ENCODE data around the gene L1CAM.

L1CAM gene

DNA sequence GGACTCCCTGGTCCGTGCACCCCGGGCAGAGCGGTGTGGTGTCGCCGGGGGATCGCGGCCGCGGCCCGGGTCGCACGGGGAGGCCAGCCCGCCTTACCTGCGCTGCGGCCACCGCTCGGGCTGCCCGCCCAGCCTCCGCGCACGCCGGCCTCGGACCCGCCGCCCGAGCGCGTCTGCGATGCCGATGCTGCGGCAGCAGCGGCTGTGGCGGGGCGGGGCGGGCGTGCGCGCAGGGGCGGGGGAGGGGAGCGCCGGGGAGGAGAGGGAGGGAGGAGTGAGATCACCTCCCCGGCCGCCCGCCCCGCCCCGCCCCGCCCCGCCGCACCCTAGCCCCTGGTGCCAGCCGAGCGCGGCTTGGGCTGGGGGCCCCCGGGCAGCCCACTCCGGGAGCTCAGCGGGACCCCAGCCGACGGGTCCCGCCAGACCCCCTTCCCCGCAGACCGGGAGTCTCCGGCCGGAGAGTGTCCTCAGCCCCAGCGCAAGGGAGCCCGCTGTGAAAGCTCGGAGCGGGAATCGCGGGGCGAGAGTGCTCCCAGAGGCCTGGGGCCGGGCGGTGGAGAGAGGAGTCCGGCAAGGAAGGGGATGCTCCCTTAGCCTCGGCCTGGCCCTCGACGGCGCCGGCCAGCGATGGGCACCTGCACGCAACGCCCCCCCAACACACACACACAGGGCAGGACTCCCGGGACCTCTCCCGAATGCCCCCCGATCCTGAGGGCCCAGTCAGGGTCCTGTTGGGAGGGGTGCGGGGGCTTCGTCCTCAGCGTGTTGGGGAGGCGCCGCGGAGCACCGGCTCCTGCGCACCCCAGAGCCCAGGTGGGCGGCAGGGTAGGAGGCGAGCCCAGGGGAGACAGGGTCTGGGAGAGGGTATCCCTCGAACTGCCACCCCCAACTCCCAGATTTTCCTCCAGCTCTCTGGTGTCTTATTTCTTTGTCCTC lies at the start of gene L1CAM:
Gene L1CAM (minus strand): TSS at position 206 of the 936 bp plus-strand sequence. CDS start 10,337 bp downstream, outside the sequence.
- DNase-seq, result no peak

DNA sequence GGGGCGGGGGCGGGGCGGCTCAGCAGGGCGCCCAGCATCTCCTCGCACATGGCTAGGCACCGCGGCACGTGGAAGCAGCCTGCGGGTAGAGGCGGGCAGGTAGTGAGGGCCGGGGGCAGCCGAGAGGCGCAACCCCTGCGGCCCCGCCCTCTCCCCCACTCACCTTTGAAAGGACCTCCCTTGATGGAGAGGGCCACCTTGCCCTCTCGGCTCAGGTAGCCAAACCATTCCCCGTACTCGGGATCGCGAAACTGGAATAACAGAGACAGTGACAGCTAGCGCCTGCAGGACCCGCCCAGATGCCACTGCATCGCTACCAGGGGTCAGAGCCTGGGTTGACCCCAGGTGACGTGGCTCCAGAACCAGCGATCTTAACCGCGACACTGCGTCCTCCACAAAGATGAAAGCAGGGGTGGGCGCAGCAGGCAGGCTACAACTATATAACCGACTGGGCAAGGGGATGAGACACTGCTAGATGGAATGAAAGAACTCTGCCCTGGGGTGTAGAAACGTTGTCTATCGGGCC lies 49.4 kb upstream of the L1CAM start:
- no peak for DNase-seq

- peak; percentile 22 to 43 for DNase-seq
Observed at GRCh38 chrX:153934762-153935325, 48.9 kb upstream of the L1CAM start, which contains the start of gene NAA10. TSS of gene NAA10 (minus strand) at chrX:153935037. CDS start at chrX:153934904, 133 bp downstream.

DNA sequence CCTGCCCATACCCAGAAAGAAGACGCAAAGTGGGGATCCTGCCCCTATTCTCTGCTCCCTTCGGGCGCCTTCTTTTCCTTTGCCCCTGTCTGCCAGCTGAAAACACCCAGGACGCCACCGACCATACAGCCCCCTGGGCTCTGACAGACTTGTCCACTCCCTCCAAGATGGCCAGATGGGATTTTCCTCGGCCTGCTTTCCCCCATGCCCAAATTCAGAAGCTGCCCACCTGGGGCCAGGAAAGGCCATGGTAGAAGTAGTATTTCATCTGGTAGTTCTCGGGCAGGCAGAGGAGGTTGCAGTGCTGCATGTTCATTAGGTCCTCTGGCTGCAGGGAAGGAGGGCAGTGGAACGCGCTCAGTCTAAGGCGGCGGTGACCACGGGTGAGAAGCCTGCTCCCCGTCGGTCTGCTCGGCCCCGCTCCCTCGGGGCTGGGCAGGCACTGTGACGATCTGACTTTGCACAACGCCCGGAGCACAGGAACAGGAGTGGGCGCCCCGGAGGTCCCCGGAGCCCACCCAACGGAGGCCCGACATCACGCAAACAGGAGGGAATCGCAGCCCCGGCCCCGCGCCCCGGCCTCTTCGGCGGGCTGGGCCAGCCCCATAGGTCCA lies 48.3 kb upstream of the L1CAM start:
- no peak for DNase-seq

- no peak for DNase-seq
Observed at GRCh38 chrX:153933748-153934147, 47.8 kb upstream of the L1CAM start.

- DNase-seq, result no peak
Observed at GRCh38 chrX:153932220-153932915, 46.4 kb upstream of the L1CAM start.

- DNase-seq, result no peak
Observed at GRCh38 chrX:153931748-153932147, 45.8 kb upstream of the L1CAM start.

DNA sequence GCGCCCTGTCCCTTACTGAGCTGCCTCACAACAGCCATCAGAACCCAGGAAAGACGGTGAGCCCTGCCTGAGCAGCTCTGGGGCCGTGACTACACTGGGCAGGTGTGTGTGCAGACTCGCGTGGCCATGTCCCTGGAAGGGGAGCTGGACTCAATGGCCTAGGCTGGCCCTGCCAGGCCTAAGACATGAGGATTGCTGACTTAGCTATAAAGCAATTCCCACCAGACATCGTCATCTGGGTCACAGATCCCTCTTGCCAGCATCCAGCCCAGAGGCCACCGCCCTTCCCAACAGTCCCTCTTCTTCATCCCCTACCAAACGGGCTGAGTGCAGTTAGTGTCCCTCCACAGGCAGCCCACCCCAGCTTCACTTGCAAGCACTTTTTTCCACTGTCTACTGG lies 45.2 kb upstream of the L1CAM start:
- DNase-seq, result no peak

DNA sequence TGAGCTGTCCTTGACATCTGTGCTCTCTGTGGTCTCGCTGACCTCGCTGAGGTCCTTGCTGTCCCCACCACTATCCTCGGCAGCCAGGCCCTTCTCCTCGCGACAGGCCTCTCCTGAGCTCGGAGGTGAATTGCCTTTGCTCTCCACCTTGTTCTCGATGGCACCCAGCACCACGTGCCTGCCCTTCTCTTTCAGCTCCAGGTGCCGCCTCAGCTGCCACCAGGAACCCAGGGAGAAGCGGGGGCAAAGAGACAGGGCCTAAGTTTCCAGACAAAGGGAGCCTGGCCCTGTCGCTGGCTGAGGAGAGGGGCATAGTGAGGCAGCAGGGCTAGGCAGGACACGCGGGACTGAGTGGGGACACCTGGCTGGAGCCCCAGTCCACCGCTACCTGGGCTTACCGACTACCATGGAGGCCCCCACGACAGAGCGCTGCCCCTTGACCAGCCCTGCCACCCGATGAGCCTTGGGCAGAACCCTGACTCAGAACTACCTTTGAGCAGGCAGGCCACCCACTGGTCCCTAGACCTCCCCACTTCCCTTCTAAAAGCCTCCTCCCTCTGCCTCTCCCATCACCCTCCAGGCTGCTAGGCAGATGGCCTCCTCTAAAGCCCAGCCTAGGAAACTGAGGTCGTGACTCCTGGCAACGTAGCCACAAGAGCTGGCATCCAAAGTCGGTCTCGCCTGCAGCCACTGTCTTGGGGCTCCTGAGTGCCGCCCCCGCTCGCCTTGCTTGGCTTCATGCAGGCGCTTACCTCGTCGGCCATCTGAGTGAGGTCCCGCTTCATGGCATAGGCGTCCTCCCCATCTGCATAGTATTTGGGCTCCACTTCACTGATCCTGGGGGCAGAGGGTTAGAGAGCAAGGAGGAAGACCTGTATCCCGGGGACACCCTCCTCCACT lies 44.3 kb upstream of the L1CAM start:
- no peak for DNase-seq

DNA sequence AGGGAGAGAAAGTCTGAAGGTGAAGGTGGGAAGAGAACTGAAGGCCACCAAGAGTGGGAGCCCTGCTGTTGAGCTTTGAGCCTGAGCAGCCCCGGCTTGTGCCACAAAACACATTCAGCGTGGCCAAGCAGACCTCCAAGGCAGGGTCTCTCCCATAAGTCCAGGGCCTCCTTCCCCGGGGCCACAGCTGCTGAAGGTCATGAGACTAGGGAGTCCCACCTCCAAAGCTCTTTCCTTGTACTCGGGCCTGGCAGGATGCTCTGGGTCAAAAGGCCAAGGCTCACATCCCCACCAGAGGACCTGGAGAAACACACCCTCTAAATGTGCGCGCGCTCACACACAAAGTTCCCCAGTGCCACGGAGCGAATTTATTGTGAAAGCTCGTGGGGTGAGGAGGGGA lies 43.6 kb upstream of the L1CAM start:
- no peak for DNase-seq

DNA sequence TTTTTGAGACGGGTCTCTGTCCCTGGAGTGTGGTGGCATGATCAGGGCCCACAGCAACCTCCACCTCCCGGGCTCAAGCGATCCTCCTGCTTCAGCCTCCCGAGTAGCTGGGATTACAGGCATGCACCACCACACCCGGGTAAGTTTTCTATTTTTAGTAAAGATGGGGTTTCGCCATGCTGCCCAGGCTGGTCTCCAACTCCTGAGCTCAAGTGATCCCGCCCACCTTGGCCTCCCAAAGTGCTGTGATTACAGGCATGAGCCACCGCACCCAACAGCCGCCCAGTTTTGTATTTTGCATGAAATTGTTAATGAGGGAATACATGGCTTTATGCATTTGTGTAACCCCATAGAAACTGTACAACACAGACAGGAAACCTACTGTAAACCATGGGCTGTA lies 42.9 kb upstream of the L1CAM start:
- DNase-seq, result no peak

DNA sequence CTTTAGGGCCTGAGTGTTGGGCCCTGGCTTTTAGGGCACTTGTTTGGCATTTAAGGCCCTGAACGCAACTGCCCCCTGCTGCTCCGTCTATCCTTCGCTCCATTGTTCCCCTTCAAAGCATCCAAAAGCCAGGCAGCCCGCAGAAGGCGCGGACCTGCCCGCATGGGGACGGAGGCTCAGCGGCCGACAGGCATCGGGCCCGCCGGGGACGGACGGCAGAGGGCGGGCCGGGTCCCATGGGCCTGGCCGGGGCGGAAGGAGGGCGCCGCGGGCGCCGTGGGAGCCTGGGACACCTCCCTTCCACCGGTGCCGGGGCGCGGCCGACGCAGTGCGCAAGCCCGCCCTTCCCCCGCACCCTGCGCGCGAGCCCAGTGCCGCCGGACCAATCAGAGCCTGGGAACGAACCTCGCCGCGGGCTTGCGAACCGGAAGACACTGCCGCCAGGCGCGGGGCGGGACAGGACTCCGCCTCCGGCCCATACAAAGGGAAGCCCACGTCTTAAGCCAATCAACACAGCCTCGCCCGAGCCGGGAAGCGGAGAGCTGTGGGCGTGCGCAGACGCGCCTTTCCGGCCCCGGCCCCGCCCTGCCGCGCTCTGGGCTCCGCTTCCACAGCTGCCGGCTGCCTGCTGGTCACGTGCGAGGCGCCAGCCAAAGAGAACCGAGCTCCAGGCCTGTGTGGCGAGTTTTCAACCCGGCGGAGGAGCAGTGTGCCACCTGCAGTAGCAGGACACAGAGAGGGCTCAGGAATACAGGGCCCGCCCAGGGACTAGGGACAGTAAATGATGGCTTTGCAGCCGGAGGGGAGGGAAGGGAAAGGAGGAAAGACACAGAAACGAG lies 42.2 kb upstream of the L1CAM start:
- DNase-seq, result peak; percentile 90 to 95

DNA sequence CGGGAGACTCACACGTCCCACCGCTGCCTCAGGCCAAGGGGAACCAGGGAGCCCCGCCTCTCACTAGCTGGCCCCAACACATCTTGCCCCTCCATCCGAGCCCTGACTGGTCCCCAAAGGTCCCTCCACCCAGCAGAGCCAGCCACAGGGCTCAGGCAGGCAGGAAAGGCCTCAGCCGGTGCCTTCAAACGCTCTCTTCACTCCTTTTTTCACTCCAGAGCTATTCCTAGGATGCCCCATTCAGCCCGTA lies 41.6 kb upstream of the L1CAM start:
- DNase-seq, result no peak

- peak in 1 of 2 experiments; percentile 41 for DNase-seq
Observed at GRCh38 chrX:153926858-153927671, 41.1 kb upstream of the L1CAM start.

- no peak for DNase-seq
Observed at GRCh38 chrX:153926552-153926857, 40.5 kb upstream of the L1CAM start.

GRCh38 chrX:153925739-153926551 lies 40.0 kb upstream of the L1CAM start, which contains the start of gene ARHGAP4:
TSS of gene ARHGAP4 (minus strand) at chrX:153926264. CDS start at chrX:153926202, 62 bp downstream.
- DNase-seq, result peak in 1 of 2 experiments; percentile 51

GRCh38 chrX:153925387-153925738 lies 39.4 kb upstream of the L1CAM start:
- DNase-seq, result no peak

DNA sequence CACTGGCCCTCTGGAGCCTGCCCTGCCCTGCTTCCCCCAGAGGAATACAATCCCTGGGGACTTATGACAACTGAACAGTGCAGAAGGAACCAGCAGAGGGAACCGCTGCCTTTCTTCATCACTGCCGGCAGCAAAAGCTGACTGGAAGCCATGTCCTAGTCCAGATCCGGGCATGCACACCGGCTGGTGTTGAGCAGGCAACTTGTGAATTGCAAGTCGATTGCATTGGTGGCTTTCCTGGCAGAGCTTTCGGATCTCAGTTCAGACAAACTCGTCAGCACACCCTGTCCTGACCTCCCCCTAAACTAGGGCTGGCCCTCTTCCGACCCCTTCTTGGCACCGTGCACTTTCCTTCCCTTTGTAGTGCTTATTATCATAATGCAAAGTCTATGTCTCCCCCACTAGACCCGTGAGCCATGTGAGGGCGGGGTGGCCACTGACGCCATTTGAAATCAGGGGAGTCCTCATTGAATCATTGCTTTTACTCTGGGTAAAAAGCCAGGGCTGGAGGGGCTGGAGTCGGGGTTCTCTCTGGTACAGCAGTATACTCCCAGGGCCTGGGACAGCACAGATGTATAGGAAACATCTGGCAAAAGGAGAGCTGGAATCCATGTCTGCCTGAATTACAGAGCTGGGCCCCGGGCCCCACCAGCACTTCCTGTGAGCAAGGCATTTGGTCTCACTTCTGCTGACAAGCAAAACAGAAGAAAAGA lies 38.3 kb upstream of the L1CAM start:
- peak in 1 of 2 experiments; percentile 31 for DNase-seq

All from SW 1271 (cell line).